ENCODE measurements around the gene ERG.

ERG gene

DNA sequence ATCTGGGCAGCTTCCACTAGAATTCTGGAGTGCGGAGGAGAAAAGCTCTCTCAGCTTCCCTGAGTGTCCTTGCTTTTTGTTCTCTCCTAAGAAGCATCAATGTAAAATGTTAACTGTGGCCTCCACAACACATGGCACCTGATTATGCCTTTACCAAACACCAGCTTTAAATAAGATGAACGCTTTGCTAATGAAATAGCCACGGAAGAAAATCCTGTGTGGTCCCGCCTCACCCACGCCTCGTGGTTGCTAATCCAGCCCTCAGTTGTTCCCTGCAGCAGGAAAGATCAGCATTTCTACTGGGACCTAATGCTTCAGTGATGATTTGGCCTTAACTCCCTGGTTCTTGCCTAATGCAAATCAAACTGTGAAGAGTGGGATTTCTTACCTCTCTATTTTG is 1.8 kb upstream of the ERG start:
- in situ Hi-C loops (cut with MboI; ENCODE audit: low sequenced_read_pairs): loop anchor here (25.0 kb wide), 1 partner anchor 637 kb away; no protein-coding TSS in a partner anchor

DNA sequence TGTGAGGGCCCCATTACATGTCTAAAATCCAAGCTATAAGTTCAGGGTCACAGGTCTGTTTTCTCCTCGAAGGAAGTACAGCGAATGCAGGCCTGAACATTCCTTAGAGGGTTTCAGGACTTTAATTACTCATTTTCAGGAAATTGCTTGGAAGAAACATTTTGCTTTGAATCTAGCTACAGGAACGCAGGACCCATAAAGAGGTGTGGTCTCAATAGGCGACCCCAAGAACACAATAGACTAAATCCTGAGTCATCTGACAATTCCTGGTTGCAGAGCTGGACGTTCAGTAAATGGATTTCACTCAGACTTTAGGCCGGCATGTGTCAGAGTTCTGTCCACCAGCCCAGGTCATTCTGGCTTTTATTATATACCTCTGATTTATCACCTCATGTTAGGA is 1.0 kb upstream of the ERG start:
- in situ Hi-C loops (cut with MboI; ENCODE audit: low sequenced_read_pairs): no loop called here

DNA sequence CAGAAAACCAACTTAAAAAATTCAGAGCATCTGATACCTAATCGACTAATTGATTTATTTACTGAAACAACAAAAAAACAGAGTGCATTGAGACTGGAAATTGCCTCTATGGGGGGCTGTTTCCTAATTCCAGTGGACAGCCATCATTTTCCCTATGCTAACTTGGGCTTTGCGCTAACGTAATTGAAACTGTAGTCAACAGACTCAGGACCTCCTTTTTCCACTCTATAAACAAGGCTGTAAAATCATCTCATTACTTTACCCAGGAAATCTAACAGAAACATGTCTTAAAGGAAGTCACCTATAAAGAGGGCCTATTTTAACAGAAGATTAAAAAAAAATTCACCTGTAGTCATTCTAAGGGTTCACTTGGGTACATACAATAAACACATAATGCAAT is 2.1 kb downstream of the ERG start:
- in situ Hi-C loops (cut with MboI; ENCODE audit: low sequenced_read_pairs): no loop called here

DNA sequence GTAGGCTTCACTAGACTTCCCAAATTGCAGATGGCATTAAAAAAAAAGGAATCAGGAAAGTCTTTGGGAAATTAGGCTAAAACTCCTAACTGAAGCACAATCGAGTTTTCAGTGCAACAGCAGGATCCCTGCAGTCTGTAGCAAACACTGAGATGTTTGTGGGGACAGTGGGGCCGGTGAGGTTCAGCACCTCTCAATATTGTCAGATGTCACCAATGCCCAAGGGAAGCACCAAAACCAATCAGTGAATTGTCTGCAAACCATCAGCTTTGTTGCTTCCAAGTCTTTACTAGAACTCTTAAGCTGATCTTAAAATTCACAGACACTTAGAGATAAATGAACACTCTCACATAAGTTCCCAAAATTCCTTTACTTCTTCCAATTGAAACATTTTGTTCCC is 2.6 kb downstream of the ERG start:
- in situ Hi-C loops (cut with MboI; ENCODE audit: low sequenced_read_pairs): no loop called here

DNA sequence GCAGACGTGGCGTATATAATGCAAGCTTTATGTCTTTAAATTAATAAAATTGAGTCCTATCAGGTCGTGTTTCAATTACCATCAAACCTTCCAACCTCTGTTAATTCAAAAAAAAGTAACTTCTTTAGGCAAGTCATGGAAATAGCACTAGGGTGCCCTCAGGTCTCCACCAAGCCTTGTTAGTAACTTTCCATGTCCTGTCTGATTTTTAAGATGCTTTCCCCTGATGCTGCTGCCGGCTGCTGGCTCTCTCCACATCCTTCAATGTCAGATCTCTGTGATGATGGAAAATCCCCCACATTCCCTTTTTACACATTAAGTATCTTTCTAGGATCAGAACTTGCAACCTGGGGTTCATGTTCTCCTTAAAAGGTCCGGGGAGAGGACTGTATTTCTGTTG is 3.0 kb downstream of the ERG start:
- in situ Hi-C loops (cut with MboI; ENCODE audit: low sequenced_read_pairs): no loop called here

DNA sequence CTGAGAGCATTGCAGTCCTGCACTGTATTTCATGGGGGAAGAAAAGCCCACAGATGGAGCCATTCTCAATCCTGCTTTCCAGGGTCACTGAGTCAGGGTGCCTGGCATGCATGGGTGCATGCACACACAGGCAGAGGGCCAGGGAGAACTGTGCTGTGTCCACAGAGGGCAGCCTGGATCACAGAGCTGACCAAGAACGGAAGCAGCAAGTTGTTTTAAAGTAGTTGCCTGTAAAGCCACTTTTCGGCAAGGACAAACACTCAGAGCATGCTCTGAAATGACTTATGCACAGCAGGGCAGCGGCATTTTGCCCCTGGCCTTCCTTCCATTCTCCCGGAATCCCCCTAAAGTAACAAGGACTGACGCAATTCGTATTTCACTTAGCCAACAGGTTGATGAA is 3.6 kb downstream of the ERG start:
- in situ Hi-C loops (cut with MboI; ENCODE audit: low sequenced_read_pairs): no loop called here

DNA sequence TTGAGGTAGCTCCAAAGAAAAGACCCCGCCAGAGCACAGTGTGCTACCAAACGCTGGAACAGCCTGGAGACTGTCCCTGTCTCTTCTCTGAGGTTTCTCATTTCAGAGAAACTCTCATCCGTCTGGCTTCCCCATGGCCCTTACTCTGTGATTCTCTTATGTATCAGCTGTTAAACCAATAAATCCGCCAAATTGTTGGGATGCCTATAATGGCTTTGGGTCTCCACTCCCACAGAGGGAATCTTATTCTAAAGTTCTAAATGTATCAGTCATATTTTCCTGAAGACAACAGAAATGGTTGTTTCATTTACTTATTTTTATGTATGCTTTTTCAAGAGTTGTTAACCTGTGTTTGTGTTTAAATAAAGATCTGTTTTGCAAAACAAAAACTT is 4.0 kb downstream of the ERG start:
- in situ Hi-C loops (cut with MboI; ENCODE audit: low sequenced_read_pairs): no loop called here

DNA sequence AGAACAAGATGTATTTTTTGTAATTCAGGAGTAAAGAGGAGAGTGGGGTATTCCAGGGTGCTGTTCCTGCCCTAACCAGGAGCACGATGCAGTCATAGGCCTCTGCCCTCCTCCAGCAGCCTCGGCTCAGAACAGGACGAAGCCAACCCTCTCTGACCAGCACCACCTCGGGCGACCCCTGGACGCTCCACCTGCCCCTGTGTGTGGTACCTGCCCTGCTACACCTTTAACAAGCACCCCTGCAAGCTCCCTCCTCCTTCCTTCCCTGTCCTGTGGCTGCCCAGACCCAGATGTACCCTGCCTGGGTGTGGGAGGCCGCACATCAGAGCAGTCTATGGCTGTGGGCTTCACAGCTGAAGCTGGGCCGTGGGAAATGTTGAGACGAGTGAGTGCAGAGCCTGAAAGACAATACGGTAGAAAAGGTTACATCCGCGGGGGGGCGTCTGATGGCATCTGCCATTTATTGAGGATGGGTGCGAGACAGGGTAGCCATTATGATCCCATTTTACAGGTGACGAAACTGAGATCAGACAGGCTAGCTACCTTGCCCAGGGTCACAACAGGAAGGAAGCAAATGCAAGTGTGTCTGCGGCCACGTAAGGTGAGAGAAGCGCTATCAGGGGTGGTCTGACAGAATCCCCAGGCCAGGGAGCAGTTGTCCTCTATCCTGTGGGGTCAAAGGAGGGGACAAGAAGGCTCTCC is 4.6 kb downstream of the ERG start:
- in situ Hi-C loops (cut with MboI; ENCODE audit: low sequenced_read_pairs): no loop called here

DNA sequence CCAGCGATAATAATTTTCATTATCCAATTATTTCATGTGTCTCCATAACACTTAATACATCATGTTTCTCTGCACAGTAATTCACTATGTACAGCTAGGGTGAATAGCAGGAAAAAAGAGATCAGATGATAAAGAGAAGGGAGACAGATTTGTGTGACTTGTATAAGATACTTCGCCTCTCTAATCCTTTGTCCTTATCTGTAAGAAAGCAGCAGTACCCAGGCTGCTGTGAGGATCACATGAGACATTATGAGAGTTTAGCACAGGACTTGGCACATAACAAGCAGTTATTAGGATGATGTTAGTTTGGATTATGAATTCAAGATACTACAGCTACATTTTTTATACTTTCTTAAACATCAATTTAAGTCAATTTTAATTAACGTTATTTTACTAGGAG is 6.3 kb downstream of the ERG start:
- in situ Hi-C loops (cut with MboI; ENCODE audit: low sequenced_read_pairs): no loop called here

DNA sequence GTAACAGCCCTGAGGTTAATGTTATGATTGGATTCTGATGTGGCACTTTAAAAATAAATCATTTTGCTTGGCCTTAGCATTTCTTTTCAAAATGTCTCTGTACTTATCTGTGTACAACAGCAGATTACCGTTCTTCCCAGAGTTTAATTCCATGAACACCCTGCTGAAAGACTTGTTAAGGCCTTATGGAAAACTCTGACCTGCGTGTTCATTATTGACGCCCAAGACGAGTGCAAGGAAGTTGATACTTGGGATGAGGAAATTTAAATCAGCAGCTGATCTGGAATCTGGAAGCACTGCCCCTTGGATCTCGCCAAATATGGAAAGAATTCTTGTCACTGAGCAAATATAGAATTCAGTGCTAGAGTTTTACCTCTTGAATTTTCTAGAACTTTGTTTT is 6.7 kb downstream of the ERG start:
- in situ Hi-C loops (cut with MboI; ENCODE audit: low sequenced_read_pairs): no loop called here

DNA sequence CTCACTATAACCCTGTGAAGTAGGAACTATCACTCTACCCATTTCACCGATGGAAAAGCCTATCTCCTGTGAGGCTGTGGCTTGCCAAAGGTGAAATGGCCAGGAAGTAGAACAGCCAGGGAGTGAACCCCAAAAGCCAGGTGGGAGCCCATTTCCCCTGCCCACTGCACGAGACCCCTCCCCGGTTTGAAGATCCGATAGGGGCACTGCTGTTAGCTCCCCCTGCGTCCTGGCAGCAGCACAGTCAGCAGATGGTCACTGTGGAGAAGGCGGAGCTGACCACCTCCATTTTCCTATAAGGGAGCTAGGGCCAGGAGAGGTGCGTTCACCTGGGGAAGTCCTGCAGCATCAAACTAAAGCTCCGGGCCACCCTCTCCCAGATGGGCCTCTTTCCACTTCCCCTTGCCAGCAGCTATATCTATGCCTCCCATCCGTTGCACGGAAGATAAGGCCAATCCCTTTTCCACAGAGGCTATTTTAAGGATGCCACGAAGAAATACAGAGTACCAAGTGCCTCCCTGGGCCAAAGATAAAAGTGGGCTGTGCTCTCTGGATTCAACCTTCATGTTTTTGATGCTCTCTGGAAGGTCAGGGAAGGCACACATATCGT is 7.8 kb downstream of the ERG start:
- in situ Hi-C loops (cut with MboI; ENCODE audit: low sequenced_read_pairs): no loop called here

DNA sequence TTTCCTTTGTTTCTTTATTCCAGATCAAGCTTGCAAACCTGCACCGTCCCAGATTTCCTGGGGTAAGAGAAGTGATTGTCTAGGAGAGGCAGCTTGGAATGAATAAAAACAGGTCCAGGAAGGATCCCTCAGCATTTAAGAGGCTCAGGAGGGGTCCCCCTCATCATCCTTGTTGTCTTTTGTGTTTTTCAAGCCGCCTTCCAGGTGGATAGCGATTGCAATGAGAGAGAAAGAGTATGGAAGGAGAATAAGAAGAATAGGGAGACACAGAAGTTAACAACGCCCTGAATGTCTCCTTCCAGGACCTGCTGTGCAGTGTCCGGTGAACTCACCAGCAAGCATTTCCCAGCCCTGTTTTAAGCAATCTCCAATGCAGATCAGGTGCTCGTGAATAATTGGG is 8.5 kb downstream of the ERG start:
- in situ Hi-C loops (cut with MboI; ENCODE audit: low sequenced_read_pairs): no loop called here

DNA sequence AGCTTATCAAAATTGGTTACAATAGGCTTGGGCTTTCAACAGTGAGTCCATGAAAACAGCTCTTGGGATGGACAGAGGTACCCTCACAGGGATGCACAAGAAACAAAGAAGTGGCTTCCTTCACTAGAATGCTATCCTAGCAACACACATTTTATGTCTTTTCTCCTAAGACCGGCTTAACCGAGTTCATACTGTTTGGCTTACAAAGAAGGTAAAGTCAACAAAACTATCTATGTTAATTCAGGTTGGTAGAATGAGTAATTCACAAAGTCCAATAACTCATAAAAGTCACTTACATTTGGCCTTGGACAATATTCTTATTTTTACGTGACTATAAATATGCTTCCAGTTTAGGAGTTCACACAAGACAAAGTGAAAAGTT is 9.0 kb downstream of the ERG start:
- in situ Hi-C loops (cut with MboI; ENCODE audit: low sequenced_read_pairs): no loop called here

DNA sequence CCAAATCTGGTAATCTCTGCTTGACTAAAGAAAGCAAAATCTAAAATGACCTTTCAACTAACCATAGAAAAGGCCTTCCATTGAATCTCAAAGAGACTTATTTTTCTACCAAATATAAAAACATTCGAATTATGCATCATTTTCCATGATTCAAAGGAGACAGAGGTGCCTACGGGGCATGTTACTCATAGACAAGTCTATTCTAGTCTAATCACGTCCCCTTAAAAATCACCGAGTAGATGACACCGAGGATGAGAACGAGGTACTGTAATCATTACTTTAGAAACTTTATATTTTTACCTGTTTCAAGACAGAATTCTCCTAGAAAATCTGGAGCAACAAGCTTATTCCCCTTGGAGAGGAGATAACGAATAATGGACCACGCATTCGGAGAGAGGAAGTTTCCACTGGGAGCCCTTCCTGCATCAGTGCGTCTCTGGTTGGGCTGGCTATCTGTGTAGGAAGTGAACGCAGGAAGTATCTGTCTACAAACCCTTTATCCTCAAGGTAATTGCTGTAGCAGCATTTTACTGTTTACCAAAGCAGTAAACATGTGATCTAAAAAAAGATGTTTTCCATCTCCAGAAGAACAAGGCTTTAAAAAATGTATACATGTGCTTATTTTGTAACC is 9.5 kb downstream of the ERG start:
- in situ Hi-C loops (cut with MboI; ENCODE audit: low sequenced_read_pairs): no loop called here

DNA sequence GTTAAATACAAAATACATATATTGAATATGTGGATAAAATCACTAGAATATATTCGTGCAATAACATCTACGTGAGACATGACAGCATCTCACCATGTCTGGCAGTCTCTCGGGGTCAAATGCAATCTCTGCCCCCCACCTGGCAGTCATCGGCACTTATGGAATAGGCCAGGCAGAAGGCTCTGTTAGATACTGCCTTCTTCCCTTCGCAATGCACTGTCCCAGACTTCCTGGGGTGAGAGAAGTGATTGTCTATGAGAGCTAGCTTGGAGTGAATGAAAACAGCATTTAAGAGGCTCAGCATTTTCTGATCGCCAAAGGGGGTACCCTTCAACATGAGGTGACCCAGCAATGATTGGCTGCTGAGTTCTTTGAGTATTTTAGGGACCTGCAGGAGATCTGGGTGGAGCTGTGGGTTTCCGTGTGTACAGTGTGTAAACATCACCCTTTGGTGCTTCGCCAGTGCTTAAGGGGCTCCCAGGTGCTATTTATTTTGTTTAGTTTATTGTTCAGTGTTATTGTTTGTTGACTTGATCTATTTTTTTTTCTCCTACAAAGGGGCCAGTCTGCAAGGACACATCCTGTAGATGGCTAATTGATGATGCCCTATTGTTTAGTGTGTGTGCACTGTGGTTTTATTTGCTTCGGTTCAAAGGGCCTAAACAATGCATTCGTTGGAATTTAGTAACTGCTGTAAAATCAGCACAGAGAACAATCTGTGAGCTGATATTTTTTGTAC is 10.2 kb downstream of the ERG start:
- in situ Hi-C loops (cut with MboI; ENCODE audit: low sequenced_read_pairs): no loop called here

DNA sequence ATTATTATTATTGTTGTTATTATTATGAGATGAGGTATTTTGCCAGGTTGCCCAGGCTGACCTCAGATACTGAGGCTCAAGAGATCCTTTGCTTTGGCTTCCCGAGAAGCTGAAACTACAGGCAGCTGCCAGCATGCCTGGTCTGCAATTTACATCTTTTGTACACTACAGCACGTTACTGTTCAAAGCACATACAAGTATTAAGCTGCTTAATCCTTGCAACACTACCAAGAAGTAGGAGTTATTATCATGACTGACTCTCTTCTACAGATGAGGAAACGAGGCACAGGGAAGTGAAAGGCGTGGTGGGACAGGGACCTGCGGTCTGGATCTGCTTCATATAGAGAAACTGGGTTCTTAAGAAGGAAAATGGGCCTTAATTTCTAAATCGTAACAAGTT is 11.6 kb downstream of the ERG start:
- in situ Hi-C loops (cut with MboI; ENCODE audit: low sequenced_read_pairs): no loop called here

DNA sequence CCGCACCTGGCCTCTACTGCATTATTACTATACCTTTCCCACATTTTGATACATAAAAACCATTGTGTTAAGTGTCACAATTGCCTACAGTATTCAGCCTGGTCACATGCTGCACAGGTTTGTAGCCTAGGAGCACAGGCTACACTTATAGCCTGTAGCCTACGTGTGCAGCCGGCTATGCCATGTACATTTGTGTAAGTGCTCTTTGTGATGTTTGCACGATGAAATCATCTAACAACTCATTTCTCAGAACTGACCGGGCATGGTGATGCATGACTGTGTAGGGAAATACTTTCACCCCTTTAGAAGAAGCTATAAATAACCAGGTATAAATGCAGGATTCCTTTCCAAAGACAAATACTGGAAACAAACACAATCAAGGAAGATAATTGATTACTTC is 12.1 kb downstream of the ERG start:
- in situ Hi-C loops (cut with MboI; ENCODE audit: low sequenced_read_pairs): no loop called here

DNA sequence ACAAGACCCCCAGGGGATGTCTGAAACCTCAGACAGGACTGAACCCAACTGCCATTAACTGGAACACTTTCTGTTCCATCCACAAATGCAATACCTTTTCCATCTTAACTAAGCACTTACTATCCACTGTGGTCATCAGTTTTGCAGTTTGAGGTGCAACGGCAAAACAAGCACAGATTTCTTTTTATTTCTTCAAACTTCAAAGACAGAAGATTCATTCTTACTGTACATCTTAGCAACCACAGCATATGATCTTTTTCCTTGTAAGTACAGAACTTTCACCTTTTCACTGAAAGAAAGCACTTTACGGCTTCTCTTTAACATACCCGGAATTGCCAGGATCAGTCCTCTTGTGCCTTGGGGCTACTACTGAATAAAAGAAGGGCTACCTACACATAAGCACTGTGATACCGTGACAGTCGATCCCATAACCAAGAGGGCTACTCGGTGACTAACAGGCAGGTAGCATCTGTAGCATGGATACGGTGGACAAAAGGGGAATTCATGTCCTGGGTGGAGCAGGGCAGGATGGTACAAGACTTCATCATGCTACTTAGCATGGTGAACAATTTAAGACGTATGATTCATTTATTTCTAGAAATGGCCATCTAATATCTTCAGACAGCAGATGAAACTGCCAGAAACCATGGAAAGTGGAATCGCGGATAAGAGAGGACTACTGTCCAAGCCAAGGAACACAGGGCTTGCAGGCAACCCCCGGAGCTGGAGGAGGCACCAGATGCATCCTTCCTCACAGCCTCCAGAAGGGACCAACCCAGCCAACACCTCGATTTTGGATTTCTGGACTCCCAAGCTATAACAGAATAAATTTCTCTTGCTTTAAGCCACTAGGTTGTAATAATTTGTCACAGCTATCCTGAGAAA is 18.4 kb downstream of the ERG start:
- in situ Hi-C loops (cut with MboI; ENCODE audit: low sequenced_read_pairs): no loop called here

DNA sequence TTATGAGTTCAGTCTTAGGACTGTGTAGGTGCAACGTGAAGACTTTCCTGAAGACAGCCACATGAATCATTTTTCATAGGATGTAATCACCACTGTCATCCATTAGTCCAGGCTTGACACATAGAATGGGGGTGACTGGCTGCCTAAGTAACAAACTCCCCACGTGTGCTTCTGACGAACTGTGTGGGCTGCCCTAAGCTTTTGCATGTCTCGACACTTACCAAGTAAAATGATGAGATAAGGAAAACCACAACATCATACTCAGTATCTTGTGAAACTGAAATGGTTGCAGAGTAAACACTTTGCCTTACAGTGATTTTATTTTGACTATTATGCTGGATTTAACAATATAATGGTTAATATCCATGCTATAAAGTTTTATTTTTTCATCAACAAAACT is 19.5 kb downstream of the ERG start:
- in situ Hi-C loops (cut with MboI; ENCODE audit: low sequenced_read_pairs): no loop called here

DNA sequence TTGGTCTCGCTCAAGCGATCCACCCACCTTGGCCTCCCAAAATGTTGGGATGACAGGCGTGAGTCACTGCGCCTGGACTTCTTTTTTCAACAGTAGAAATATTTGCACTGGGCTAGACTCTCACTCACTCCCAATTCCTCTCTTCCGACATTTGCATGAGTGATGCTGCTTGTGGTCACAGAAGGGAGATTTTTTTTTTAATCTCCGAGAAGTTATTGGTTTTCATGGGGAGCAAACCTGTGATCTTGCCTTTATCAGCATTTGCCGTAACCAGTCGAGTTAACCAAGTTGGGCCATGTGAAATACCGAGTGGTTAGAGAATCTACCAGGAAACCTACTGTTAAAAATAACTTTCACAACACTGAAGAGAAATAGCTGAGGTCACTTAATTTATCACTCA is 21.1 kb downstream of the ERG start:
- in situ Hi-C loops (cut with MboI; ENCODE audit: low sequenced_read_pairs): no loop called here

DNA sequence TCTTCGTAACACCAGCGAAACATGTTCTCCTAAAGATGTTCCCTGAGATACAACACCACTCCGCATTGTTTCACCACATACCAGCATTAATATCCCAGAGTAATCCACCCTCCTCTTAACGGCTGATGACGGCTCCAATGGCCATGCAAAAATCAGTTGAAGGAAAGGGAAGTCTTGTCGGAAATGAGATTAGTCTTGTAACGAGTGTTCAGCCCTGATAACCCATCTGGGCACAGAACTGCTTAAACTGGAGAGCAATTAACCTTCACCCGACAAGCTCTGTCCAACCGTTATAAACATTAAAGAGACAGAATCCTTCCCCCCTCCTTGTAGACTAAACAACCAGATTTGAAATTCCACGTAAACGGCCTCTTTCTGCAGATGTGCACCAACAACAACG is 21.9 kb downstream of the ERG start:
- in situ Hi-C loops (cut with MboI; ENCODE audit: low sequenced_read_pairs): no loop called here
